ENCODE results near the gene GPR25.
"Not testable (repeated sequence)": the region's sequence is repeated elsewhere in the genome, so short reads cannot be mapped to it uniquely, and the experiment has no call there.

GPR25 gene

DNA sequence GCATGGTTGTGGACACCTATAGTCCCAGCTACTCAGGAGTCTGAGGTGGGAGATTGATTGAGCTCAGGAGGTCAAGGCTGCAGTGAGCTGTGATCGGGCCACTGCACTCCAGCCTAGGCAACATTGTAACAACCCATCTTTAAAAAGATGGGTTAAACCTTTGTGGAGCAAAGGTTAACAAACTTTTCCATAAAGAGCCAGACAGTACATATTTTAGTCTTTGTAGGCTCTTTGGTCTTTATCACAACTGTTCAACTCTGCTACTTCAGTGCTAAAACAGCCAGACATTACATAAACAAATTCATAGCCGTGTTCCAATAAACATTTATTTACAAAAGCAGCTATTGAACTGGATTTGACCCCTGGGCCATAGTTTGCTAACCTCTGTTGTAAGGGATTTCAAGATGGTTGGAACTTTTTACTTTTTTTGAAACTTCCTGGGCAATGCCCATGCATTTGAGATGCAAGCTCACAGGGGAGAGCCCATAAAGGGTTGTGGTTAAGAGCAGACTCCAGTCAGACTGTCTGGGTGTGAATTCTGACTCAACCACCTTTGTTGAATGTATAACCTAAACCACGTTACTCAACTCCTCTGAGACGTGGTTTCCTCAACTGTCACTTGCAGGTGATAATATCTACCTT is 32.8 kb downstream of the GPR25 start:
- H3K4me3 ChIP-seq (ENCODE audit: low read depth, low read length) = no peak overlapping the region
- no peak for TF ChIP-seq CTCF (IDR thresholded peaks at IDR 0.05; ENCODE audit: low read depth, low read length)

- H3K4me3 ChIP-seq (ENCODE audit: low read depth, low read length) = no peak overlapping the region
- no peak for TF ChIP-seq CTCF (IDR thresholded peaks at IDR 0.05; ENCODE audit: low read depth, low read length)
Observed at GRCh38 chr1:200906491-200906890, 33.7 kb downstream of the GPR25 start.

- no peak overlapping the region for H3K4me3 ChIP-seq (ENCODE audit: low read depth, low read length)
- TF ChIP-seq CTCF (IDR thresholded peaks at IDR 0.05; ENCODE audit: low read depth, low read length) = no peak
Observed at GRCh38 chr1:200907611-200908097, 34.9 kb downstream of the GPR25 start.

DNA sequence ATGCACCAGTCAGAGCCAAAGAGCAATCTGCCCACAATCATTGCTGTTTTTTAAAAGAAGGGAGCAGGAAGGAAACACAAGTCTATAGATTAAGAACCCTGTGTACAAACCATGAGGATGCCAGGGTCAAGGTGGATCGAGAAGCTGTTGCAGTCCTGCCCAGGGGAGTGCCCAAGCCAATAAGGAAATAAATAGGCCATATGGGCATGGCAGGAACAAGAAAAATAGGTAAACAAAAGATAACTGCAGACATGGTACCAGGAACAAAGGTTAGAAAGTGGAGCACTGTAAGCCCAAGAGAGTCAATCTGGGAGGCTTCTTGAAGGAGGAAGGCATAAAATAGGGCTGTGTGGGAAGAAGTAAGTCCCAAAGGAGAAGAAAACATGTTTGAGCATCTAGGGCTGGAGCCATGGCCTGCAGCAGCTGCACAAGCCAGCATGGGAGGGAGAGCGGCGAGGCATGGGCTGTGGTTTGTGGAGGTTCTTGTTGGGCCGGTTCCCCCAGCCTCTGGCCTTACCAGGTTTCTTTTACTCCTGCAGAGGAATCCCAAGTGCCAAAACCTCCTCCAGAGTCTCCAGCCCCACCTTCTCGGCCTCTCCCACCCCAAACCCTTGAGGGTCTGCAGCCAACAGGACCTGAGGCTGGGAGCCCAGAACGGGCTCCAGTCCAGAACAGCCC is 35.5 kb downstream of the GPR25 start:
- no peak for TF ChIP-seq CTCF (IDR thresholded peaks at IDR 0.05; ENCODE audit: low read depth, low read length)
- H3K4me3 ChIP-seq (ENCODE audit: low read depth, low read length) = no peak overlapping the region

- no peak overlapping the region for H3K4me3 ChIP-seq (ENCODE audit: low read depth, low read length)
- TF ChIP-seq CTCF (IDR thresholded peaks at IDR 0.05; ENCODE audit: low read depth, low read length) = no peak
Observed at GRCh38 chr1:200909071-200909470, 36.3 kb downstream of the GPR25 start.

GRCh38 chr1:200909757-200910239 is 37.0 kb downstream of the GPR25 start:
- no peak for TF ChIP-seq CTCF (IDR thresholded peaks at IDR 0.05; ENCODE audit: low read depth, low read length)
- H3K4me3 ChIP-seq (ENCODE audit: low read depth, low read length) = no peak overlapping the region

GRCh38 chr1:200911361-200911760 is 38.6 kb downstream of the GPR25 start:
- TF ChIP-seq CTCF (IDR thresholded peaks at IDR 0.05; ENCODE audit: low read depth, low read length) = no peak

GRCh38 chr1:200911936-200912335 is 39.2 kb downstream of the GPR25 start:
- H3K4me3 ChIP-seq (ENCODE audit: low read depth, low read length) = not testable (repeated sequence)

More at GRCh38 chr1:200911361-200911760, 38.6 kb downstream of the GPR25 start:
- no peak overlapping the region for H3K4me3 ChIP-seq (ENCODE audit: low read depth, low read length)

Measured in WI38 (cell line).